GM10266 (cell line): Measurements from ENCODE around the gene FAM107A.

Experiments
- DNase-seq: peaks from one replicate; pipeline ENCODE4 v3.0.0; 2012; ENCODE audit errors: extremely low spot score
- TF ChIP-seq, protein P1 (sequence below): IDR thresholded peaks from 2 replicates; pipeline ENCODE4 v1.5.1; 2012; ENCODE audit warnings: mild to moderate bottlenecking, low read depth; ENCODE audit not compliant: control insufficient read depth, insufficient read depth; ENCODE audit errors: missing control alignments

Gene FAM107A, protein sequence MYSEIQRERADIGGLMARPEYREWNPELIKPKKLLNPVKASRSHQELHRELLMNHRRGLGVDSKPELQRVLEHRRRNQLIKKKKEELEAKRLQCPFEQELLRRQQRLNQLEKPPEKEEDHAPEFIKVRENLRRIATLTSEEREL

DNA sequence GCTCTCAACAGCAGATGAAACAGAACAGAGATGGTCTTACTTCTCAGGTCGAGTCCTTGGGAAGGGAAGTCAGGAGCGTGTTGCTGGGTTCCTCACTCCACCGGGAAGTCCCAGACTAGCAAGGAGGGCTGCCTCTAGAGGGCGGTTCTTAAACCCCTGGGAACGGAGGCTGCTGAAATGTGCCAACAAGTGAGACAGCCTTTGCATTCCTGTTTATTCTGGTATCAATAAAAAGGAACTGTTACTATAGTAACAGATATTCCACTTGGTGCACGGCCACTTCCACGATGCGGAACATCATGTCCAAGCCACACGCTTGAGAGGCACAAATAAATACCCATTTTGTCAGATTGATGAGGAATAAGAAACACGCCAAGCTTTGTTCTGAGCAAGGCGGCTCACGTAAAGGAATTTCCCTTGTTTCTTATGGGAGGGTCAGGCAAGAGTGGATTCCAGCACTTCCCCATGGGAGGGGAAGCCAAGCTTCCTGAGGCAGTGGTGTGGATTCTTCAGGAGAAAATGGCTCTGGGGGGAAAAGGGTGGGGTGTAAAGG is at the start of gene FAM107A:
TSS of gene FAM107A (minus strand) at position 123 of the 553 bp plus-strand sequence. CDS start 7,531 bp downstream, outside the sequence.
- no peak for DNase-seq
- TF ChIP-seq, protein P1, sequence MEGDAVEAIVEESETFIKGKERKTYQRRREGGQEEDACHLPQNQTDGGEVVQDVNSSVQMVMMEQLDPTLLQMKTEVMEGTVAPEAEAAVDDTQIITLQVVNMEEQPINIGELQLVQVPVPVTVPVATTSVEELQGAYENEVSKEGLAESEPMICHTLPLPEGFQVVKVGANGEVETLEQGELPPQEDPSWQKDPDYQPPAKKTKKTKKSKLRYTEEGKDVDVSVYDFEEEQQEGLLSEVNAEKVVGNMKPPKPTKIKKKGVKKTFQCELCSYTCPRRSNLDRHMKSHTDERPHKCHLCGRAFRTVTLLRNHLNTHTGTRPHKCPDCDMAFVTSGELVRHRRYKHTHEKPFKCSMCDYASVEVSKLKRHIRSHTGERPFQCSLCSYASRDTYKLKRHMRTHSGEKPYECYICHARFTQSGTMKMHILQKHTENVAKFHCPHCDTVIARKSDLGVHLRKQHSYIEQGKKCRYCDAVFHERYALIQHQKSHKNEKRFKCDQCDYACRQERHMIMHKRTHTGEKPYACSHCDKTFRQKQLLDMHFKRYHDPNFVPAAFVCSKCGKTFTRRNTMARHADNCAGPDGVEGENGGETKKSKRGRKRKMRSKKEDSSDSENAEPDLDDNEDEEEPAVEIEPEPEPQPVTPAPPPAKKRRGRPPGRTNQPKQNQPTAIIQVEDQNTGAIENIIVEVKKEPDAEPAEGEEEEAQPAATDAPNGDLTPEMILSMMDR, result no peak

DNA sequence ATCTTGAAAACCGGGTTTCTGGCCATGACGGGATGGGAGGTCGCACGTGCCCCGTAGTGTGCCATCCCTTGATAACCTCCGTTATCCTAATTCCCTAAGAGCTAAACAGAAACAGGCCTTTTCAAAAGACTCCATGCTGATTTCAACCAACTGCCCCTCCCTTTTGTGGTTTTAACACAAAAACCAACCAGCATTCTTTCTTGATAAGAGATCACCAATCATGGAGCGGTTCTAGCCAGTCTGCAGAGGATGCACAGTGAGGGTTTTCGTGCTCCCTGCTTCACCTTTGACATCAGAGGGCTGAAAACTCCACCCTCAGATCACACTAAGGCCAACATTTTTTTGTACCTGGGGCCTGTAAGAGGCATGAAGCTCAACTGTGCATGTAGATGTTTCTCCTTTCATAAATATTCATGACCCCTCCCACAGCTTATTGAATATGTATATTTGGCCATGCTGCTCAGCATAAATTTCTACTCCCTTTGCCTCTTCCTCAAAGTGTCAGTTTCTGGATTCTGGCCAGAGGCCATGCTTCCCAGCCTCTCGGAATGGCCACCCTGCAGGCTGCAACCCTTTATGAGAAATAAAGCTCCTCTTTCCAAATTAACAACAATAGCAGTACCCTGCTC is 48.1 kb upstream of the FAM107A start:
- DNase-seq, result no peak
- TF ChIP-seq, protein P1, result no peak

DNA sequence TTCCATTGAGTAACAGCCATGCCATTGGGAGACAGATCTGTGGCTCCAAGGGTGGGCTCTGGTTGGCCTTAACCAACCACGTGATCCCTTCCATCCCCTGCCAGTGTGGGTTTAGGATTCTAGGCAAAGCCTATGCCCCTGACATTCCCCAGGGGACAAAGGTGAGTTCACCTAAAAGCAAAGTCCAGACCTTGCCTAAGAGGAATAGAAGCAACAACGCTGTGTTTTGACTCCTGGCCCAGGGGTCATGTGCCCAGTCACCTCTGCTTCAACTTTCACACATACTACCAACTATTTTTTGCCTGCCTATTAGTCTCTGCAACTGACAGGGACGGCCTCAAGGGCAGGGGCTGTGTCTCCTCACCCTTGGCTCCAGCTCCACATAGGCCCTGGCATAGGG is 47.4 kb upstream of the FAM107A start:
- no peak for DNase-seq

DNA sequence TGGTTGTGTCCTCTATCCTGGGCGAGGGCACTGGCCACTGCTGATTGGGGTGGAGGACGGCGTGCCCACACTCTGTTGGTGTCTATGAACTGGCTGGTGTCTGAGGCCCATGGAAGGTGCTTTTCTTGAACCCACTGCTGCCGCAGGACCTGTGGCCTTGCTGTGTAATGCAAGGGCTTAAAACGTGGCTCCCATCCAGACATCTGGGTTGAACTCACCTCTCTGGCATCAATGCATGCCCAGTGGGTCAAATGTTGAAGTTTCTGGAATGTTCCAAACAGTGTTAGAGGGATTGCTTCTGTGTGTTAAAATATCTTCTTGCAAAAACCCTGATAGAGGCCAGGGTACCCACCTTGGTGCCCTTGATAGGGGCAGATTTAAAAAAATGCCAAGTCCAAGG is 46.8 kb upstream of the FAM107A start:
- no peak for DNase-seq
- TF ChIP-seq, protein P1, result no peak

More for the DNA sequence above, 47.4 kb upstream of the FAM107A start:
- TF ChIP-seq, protein P1, result no peak

DNA sequence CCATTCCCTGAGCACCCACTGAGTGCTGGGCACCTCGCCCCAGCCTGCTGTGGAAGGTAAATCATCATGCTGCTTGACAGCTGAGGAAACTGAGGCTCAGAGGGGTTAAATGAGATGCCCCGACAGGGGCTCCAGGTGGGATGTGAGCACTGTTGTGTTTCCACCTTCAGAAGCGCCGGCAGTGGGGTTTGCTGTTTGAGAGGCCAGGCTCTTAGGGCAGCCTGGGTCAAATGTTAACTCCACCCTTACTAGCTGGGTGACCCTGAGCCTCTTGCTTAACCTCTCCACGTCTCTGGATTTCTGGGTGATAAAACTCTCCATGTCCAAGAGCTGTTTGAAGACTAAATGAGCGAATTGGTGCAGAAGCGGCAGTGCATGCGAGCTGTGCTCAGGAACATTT is 46.3 kb upstream of the FAM107A start:
- no peak for DNase-seq
- TF ChIP-seq, protein P1, result no peak

DNA sequence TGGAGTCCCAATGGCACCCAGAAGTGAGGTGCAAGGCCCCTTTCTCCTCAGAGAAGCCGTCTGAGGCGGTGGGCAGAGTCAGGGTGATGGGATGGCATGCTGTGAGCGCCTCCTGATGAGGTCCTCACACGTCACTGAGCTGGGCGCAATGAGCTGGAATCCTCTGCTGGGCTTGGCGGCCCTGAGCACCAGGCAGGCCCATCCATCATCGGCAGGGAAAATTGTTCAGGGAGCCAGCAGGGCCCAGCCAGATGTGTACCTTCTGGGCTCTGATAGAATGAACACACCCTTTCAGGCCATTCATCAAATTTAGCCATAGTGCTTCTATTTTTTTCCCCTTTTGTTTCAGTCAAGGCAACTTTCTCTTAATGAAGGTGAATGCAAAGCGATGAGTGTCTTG is 45.7 kb upstream of the FAM107A start:
- DNase-seq, result no peak
- TF ChIP-seq, protein P1, result no peak

DNA sequence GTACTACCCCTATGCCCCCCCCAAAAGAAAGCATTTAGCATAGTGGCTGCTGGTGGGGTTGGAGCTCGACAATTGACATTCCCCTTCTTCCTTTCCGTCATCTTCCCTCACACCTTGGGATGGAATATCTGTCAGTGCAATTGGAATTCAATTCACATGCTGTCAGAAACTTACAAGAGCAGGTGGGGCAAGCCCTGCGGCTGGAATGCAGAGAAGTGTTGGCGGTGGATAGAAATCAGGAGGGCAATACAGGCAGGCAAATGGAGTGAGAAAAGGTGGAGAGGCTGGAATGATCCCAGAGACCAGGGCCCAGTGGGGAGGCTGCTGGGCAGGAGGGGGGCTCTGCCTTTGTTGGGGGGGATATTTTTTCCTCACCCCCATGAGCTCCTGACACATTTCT is 45.2 kb upstream of the FAM107A start:
- no peak for DNase-seq
- TF ChIP-seq, protein P1, result no peak
